BLaER1 treated with 17β-estradiol and CSF1 and Interleukin-3, amounts not matched to agents 10 nM and 100 nM (cell line): ENCODE measurements around the gene SLX4.

Experiments
- H3K27ac ChIP-seq, 11 experiments: shearing (Covaris generic); formaldehyde crosslinking; 2 replicates each; pipeline ENCODE4 v1.8.1; 2022
- H3K27me3 ChIP-seq, 11 experiments: shearing (Covaris generic); formaldehyde crosslinking; 2 replicates each; pipeline ENCODE4 v1.8.1; 2022
- H3K36me3 ChIP-seq, 11 experiments: shearing (Covaris generic); formaldehyde crosslinking; 2 replicates each; pipeline ENCODE4 v1.8.1; 2022
- H3K4me1 ChIP-seq, 10 experiments: shearing (Covaris generic); formaldehyde crosslinking; 2 replicates each; pipeline ENCODE4 v1.8.1; 2022
- H3K4me2 ChIP-seq, 11 experiments: shearing (Covaris generic); formaldehyde crosslinking; 2 replicates each; pipeline ENCODE4 v1.8.1; 2022
- H3K4me3 ChIP-seq, 10 experiments: shearing (Covaris generic); formaldehyde crosslinking; 2 replicates each; pipeline ENCODE4 v1.8.1; 2022
- H3K9ac ChIP-seq, 11 experiments: shearing (Covaris generic); formaldehyde crosslinking; 2 replicates each; pipeline ENCODE4 v1.8.1; 2022
- H3K9me3 ChIP-seq, 11 experiments: shearing (Covaris generic); formaldehyde crosslinking; replicated peaks in 1 of 11; 2 replicates each; pipeline ENCODE4 v1.8.1; 2022
- H4K20me1 ChIP-seq, 11 experiments: shearing (Covaris generic); formaldehyde crosslinking; 2 replicates each; pipeline ENCODE4 v1.8.1; 2022
- Cebpa-rat ChIP-seq, 11 experiments: shearing (Covaris generic); IDR thresholded peaks; 2 replicates each; pipeline ENCODE4 v1.8.1; 2022

SLX4 gene

GRCh38 chr16:3592559-3592958 lies 18.8 kb downstream of the SLX4 start:
- Histone ChIP-seq H3K36me3 (peaks cover 0 to 59% (median 18%) of the 10 kb centered on the region in 11 experiments; a peak in 12 of 22 replicates), H3K4me1 (peaks cover 37 to 98% (median 65%) of the 10 kb centered on the region in 10 experiments), H3K27me3 (no peaks in the 10 kb centered on the region), H3K9me3 (no peaks in the 10 kb centered on the region), H3K27ac (peak overlapping the region in 2 of 11 experiments; percentile 94 to 96; a peak in 2 of 22 replicates), H4K20me1 (peaks cover 0 to 9% (median 0%) of the 10 kb centered on the region in 11 experiments; a peak in 4 of 22 replicates), H3K9ac (peak overlapping the region in 1 of 11 experiments; percentile 36; a peak in 1 of 22 replicates), H3K4me3 (no peak overlapping the region), H3K4me2 (peak overlapping the region in 8 of 11 experiments; percentile 95 to 100 (median 98); a peak in 13 of 22 replicates)
- no peak for TF ChIP-seq Cebpa-rat (IDR thresholded peaks at IDR 0.05)

DNA sequence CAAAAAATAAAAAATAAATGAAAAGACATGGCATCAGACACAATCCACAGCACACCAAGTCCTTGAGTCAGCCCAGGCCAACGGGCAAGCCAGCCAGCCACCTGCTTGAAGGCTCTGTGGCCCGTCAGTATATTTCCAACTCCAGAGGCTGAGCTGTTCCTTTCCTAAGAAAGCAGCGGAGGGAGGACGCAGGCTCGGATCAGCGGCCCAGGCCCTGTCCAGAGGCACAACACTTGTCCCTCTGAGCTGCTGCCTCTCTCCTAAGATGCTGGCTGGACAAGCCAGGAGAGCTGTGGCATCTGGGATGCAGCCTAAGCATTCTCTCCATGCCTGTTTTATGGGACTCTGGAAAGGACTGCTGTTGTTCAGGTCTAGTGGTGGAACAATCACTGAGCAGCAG lies 19.4 kb downstream of the SLX4 start:
- H3K36me3 ChIP-seq, result peaks cover 0 to 54% (median 18%) of the 10 kb centered on the region in 11 experiments; a peak in 11 of 22 replicates
- peak overlapping the region in 9 of 11 experiments; percentile 87 to 100 (median 98); a peak in 17 of 22 replicates for H3K4me2 ChIP-seq
- H3K9ac ChIP-seq, result no peak overlapping the region
- no peak overlapping the region for H3K4me3 ChIP-seq
- H3K9me3 ChIP-seq, result no peaks in the 10 kb centered on the region
- peaks cover 0 to 15% (median 0%) of the 10 kb centered on the region in 11 experiments; a peak in 4 of 22 replicates for H4K20me1 ChIP-seq
- peak overlapping the region in 7 of 11 experiments; percentile 22 to 96 (median 86); a peak in 9 of 22 replicates for H3K27ac ChIP-seq
- no peak for TF ChIP-seq Cebpa-rat (IDR thresholded peaks at IDR 0.05)
- H3K27me3 ChIP-seq, result no peaks in the 10 kb centered on the region
- H3K4me1 ChIP-seq, result peaks cover 43 to 98% (median 65%) of the 10 kb centered on the region in 10 experiments

DNA sequence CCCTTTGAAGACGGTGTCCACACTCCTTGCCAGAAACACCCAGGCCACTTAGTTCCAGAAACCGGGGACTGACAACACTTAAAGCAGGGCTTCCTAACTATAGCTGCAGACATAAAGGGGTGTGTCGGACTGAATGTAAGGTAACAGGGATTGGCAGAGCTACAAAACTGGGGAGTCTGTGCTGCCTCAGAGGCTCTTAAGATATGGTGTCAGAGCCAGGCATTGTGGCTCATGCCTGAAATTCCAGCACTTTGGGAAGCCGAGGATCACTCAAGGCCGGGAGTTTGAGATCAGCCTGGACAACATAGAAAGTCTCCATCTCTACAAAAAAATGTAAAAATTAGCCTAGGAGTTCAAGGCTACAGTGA lies 20.0 kb downstream of the SLX4 start:
- peaks cover 49 to 98% (median 65%) of the 10 kb centered on the region in 10 experiments for H3K4me1 ChIP-seq
- no peak; a peak in 1 of 22 replicates for TF ChIP-seq Cebpa-rat (IDR thresholded peaks at IDR 0.05)
- H3K4me3 ChIP-seq, result peak overlapping the region in 5 of 10 experiments; percentile 63 to 79 (median 66); a peak in 10 of 20 replicates
- no peaks in the 10 kb centered on the region for H3K27me3 ChIP-seq
- peak overlapping the region in 3 of 11 experiments; percentile 78 to 85 (median 80); a peak in 2 of 22 replicates for H3K9ac ChIP-seq
- H3K27ac ChIP-seq, result peak overlapping the region in 7 of 11 experiments; percentile 25 to 96 (median 86); a peak in 12 of 22 replicates
- peaks cover 0 to 50% (median 18%) of the 10 kb centered on the region in 11 experiments; a peak in 11 of 22 replicates for H3K36me3 ChIP-seq
- H3K4me2 ChIP-seq, result peak overlapping the region; percentile 87 to 100 (median 96); a peak in 21 of 22 replicates
- H4K20me1 ChIP-seq, result peaks cover 0 to 21% (median 0%) of the 10 kb centered on the region in 11 experiments; a peak in 4 of 22 replicates
- H3K9me3 ChIP-seq, result no peaks in the 10 kb centered on the region

- Histone ChIP-seq H3K4me2 (peak overlapping the region; percentile 87 to 100 (median 96)), H3K36me3 (peaks cover 0 to 50% (median 18%) of the 10 kb centered on the region in 11 experiments; a peak in 11 of 22 replicates), H3K9ac (peak overlapping the region; percentile 23 to 87 (median 80); a peak in 15 of 22 replicates), H3K27me3 (no peaks in the 10 kb centered on the region), H4K20me1 (peaks cover 0 to 26% (median 0%) of the 10 kb centered on the region in 11 experiments; a peak in 5 of 22 replicates), H3K4me1 (peaks cover 54 to 98% (median 65%) of the 10 kb centered on the region in 10 experiments), H3K9me3 (no peaks in the 10 kb centered on the region), H3K27ac (peak overlapping the region; percentile 29 to 96 (median 85); a peak in 19 of 22 replicates), H3K4me3 (peak overlapping the region in 8 of 10 experiments; percentile 53 to 79 (median 66); a peak in 16 of 20 replicates)
- TF ChIP-seq Cebpa-rat (IDR thresholded peaks at IDR 0.05), result peak in 10 of 11 experiments; percentile 52 to 83 (median 79); a peak in 17 of 22 replicates
These were observed 20.5 kb downstream of the SLX4 start for GRCh38 chr16:3590736-3591435.

GRCh38 chr16:3589991-3590701 lies 21.3 kb downstream of the SLX4 start:
- no peaks in the 10 kb centered on the region for H3K27me3 ChIP-seq
- H3K4me1 ChIP-seq, result peaks cover 58 to 100% (median 72%) of the 10 kb centered on the region in 10 experiments
- TF ChIP-seq Cebpa-rat (IDR thresholded peaks at IDR 0.05), result no peak
- H3K9me3 ChIP-seq, result no peaks in the 10 kb centered on the region
- H4K20me1 ChIP-seq, result peaks cover 0 to 30% (median 0%) of the 10 kb centered on the region in 11 experiments; a peak in 5 of 22 replicates
- peak overlapping the region; percentile 67 to 87 (median 80); a peak in 21 of 22 replicates for H3K9ac ChIP-seq
- peak overlapping the region; percentile 45 to 96 (median 85); a peak in 21 of 22 replicates for H3K27ac ChIP-seq
- H3K4me2 ChIP-seq, result peak overlapping the region; percentile 87 to 100 (median 96)
- H3K36me3 ChIP-seq, result peaks cover 0 to 45% (median 14%) of the 10 kb centered on the region in 11 experiments; a peak in 11 of 22 replicates
- peak overlapping the region; percentile 41 to 79 (median 64); a peak in 19 of 20 replicates for H3K4me3 ChIP-seq

DNA sequence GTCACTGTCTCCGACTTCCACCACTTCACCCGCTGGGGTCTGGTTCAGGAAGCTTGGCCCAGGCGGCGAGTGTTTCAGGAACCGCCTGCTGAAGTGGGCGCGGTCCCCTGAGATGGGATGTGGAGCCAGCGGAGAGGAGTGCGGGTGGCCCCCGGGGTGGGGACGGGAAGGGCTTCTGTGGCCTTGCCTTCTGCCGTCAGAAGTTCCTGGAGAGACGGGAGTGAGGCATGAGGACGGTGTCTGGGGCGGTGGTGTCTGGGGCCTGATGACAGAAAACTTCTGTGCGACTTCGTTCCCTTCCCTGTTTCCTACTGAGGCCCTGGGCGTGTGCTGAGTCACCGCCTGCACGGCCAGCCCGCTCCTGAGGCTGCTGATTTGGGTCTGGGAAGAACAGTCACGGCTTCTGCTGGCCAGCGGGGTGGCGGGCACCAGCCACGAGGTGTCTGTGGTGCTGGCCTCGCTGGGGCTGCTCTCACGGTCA lies 21.9 kb downstream of the SLX4 start:
- H3K27me3 ChIP-seq, result no peaks in the 10 kb centered on the region
- H3K4me3 ChIP-seq, result peak overlapping the region; percentile 41 to 79 (median 64); a peak in 19 of 20 replicates
- no peak for TF ChIP-seq Cebpa-rat (IDR thresholded peaks at IDR 0.05)
- H3K36me3 ChIP-seq, result peaks cover 0 to 45% (median 16%) of the 10 kb centered on the region in 11 experiments; a peak in 19 of 22 replicates
- H3K9ac ChIP-seq, result peak overlapping the region; percentile 67 to 87 (median 80)
- H4K20me1 ChIP-seq, result peaks cover 0 to 30% (median 0%) of the 10 kb centered on the region in 11 experiments; a peak in 5 of 22 replicates
- H3K4me1 ChIP-seq, result peaks cover 63 to 100% (median 79%) of the 10 kb centered on the region in 10 experiments
- H3K4me2 ChIP-seq, result peak overlapping the region; percentile 87 to 100 (median 96)
- H3K27ac ChIP-seq, result peak overlapping the region; percentile 45 to 96 (median 85); a peak in 21 of 22 replicates
- no peaks in the 10 kb centered on the region for H3K9me3 ChIP-seq

GRCh38 chr16:3589001-3589400 lies 22.4 kb downstream of the SLX4 start:
- peak in 3 of 11 experiments; percentile 40 to 65 (median 60); a peak in 5 of 22 replicates for TF ChIP-seq Cebpa-rat (IDR thresholded peaks at IDR 0.05)
- Histone ChIP-seq H3K9ac (peak overlapping the region; percentile 67 to 87 (median 80)), H3K4me2 (peak overlapping the region; percentile 87 to 100 (median 96)), H3K27ac (peak overlapping the region; percentile 45 to 96 (median 85); a peak in 21 of 22 replicates), H3K27me3 (no peaks in the 10 kb centered on the region), H3K4me3 (peak overlapping the region; percentile 41 to 79 (median 64); a peak in 19 of 20 replicates), H3K9me3 (no peaks in the 10 kb centered on the region), H3K36me3 (peaks cover 2 to 45% (median 21%) of the 10 kb centered on the region in 11 experiments; a peak in 21 of 22 replicates), H3K4me1 (peaks cover 64 to 100% (median 82%) of the 10 kb centered on the region in 10 experiments), H4K20me1 (peaks cover 0 to 30% (median 0%) of the 10 kb centered on the region in 11 experiments; a peak in 5 of 22 replicates)
